NCI-H510A (cell line): ENCODE measurements around the gene BCR.
A peak's percentile ranks its signal among the peaks of the same experiment; 100 is the strongest.

Source experiments
- DNase-seq: peaks from one replicate; lab custom pipeline; 2025; lab: John Stamatoyannopoulos, UW

Gene BCR

GRCh38 chr22:23200898-23201297 is 20.6 kb downstream of the BCR start:
- no peak for DNase-seq

DNA sequence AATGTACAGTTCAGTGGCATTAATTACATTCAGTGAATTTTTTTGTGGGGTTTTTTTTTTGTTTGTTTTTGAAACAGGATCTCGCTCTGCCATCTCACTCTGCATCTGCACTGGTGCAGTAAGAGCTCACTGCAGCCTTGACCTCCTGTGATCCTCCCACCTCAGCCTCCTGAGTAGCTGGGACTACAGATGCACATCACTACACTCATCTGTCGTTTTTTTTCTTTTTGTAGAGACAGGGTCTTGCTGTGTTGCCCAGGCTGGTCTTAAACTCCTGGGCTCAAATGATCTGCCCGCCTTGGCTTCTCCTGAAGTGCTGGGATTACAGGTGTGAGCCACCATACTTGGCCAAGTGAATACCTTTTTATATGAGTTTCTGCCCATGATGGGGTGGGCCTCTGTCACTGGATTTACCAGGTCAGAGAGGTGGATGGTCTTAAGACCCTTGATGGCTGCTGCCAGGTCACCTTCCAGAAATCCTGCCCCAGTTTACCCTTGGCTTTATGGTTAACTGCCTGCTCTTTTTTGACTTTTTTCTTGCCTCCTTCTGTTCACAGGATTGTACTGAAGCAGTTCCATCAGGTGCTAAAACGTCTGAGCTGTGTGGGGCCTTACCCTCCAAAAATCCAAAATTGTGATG is 22.6 kb downstream of the BCR start:
- DNase-seq, result no peak

GRCh38 chr22:23203452-23204124 is 23.3 kb downstream of the BCR start:
- no peak for DNase-seq

GRCh38 chr22:23204125-23204488 is 23.8 kb downstream of the BCR start:
- DNase-seq, result no peak

- DNase-seq, result no peak
Observed at GRCh38 chr22:23204541-23205157, 24.3 kb downstream of the BCR start.

DNA sequence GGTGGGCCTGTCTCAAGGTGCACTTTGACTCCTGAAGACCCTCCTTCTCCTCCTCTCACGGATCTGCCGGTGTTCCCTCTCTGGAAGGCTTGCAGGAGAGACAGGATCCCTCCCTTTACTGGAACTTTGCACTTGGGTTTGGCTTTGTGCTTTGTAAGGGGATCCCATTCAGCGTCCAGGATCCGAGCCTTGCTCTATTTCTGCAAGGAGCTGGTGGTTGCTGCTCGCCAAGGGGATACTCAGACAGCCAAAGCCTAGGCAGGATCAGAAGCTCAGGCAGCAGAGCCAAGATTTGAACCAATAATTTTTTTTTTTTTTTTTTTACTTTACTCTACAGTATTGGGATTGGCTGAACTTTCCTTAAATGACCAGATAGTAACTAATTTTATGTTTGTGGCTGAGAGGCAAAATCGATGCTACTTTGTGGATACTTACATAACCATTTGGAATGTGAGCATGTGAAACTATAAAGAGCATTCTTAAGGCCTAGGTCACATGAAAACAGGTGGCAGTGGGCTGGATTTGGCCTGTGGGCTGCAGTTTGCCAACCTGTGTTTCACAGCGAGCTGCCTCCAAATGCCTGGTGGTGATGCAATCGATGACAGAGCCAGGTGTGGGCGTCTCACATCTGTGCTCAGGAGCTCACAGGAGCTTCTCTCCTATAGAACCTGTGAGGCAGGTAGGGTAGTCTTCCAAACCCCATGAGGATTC is 25.2 kb downstream of the BCR start:
- no peak for DNase-seq

DNA sequence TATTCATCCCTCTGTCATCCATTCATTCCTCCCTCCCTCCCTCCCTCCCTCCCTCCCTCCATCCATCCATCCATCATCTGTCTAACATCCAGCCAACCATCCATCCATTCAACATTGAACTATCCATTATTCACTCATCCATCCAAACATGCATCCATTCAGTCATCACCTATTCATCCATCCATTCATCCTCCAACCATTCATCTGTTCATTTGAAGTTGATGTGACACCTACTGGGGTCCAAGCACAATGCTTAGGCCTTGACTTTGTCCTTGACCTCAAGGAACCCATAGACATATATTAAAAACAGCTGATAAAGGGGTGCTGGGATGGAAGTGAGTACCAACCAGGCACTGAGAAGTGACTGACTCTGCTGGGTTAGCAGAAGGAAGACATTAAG is 26.6 kb downstream of the BCR start:
- no peak for DNase-seq

DNA sequence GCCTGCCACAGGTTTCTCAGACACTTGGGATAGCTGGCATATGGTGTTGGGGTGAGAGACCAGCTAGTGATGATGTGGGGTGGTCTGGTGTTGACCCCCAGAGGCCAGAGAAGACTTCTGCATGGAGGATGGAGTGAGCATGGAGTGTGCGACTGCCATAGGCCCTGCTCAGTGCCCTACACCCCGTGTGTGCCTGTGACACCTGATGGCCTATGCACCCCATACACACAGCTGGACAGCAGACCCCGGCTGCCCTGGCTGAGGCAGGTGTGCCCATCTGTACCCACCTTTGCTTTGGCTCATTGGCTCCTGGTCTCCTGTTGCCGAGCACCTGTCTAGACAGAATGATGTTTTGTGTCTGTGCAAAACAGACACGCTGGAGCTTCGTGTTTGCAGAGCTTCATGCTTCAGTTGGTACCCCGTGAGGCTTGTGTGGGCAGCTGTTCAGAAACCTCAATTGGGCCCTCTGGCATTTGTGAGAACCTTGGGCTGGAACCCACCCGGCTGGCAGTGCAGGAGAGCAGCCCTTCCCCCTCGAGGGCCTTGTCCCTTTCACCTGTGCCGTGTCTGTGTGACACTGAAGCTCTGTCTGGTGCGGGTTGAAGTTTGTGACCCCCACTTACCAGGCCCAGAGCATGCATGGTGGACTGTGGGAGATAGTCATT is 27.6 kb downstream of the BCR start:
- DNase-seq, result peak; percentile 77

- DNase-seq, result no peak
Observed at GRCh38 chr22:23210428-23211170, 30.3 kb downstream of the BCR start.

- DNase-seq, result no peak
Observed at GRCh38 chr22:23211622-23212021, 31.3 kb downstream of the BCR start.

- peak; percentile 73 for DNase-seq
Observed at GRCh38 chr22:23212061-23213021, 32.0 kb downstream of the BCR start.

DNA sequence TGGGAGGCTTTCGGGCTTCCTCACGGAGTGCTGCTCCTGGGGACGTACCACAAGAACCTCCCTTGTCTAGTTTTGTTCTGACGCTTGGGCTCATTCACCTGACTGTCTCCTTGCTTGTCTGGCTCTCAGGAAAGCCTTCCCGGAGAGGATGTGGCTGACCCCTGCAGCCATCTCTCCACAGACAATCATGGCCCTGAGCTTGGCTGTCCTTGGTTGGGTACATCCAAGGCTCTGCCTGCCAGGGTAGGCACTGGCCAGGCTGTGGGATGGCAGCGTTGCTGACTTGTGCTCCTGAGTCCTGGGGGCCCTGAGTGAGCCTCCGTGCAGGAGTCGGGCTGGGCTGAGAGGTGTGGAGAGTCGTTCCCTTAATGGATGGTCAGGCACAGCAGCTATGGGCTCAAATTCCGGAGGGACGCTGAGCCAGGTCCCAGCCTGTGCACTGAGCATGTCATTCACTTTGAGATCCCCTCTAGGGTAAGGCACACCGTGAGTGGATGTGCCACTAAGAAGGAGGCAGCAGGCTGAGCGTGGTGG is 32.8 kb downstream of the BCR start:
- DNase-seq, result no peak

DNA sequence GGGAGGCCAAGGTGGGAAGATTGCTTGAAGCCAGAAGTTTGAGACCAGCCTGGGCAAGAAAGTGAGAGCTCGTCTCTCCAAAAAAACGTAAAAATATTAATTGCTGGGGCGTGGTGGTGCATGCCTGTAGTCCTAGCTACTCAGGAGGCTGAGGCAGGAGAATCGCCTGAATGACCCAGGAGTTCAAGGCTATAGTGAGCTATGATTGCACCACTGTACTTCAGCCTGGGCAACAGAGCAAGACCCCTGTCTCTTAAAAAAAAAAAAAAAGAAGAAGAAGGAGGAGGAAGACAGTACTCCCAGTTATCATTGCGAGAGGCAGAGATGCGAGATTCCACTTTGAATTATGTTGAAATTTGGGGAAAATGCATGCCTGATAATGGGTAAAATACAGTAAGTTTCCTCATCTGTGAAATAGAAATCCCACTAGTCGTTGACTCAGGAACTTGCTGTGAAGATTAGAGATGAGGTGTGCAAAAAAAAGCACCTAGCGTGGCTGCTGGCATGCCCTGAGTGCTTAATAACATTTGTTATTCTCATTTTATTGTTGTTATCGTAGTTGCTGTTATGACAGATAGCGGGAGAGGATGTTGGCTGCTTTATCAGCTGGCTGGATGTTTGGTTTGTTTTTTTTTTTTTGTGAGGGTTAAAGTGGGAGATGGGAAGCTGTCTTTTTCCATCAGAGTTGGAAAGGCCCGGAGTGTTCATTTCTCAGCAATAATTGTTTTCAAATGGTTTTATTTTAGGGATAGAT is 33.4 kb downstream of the BCR start:
- DNase-seq, result no peak

DNA sequence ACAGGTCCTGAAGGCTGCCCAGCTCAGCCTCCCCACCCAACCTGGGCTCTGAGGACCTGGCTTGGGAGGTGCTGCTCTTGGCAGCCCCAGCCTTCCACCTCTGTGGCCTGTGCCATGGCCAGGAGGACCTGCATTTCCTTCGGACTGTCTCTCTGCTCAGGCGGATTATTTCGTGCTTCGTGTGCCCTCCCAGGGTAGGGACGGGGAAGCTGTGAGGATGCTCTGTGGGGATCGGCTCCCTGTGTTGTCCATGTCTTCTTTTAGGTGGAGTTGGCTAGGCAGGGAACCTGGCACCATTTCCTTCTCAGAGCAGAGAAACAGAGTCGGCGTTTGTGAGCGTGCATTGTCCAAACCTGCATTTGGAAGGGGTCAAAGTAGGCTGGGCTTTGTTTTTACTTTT is 34.1 kb downstream of the BCR start:
- no peak for DNase-seq

DNA sequence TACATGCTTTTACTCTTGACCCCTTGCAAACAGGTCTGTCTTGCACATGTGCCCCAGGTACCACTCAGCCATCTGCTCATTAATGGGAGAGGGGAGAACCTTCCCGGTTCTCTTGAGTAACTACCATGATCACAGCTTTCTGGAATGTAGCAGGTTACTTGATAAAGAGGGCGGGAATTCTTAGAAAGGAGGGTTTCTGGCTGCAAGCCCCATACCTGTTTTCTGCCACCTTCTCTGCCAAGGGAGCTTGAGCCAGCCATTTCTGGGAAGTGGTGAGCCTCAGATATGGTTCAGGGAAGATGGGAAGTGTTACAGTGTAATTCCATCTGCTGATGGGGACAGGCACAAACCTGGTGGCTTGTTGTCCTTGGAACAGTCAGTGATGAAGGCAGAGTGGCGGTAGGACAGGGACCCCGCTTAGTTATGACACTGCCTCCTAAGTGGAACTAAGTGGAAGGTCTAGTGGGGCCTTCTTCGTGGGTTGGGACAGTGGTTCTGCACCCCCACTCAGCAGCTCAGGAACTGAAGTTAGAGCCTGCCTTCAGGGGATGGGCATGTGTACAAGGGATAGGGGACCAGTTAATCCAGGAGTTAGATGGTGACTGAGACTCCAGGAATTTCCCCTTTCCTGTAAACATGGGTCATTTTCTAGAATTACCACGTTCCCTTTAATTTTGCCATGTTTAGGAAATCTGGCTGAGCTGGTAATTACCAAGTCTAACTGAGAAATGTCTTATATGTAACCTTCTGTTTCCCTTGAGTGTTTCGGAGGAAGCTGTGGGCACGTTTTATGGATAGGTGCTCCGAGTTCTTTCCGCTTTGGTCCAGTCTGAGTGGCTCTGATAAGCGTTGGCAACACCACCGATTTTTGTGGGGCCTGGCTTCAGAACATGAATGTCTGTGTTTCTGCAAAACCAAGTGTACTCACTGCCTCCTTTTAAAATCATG is 35.3 kb downstream of the BCR start:
- no peak for DNase-seq

DNA sequence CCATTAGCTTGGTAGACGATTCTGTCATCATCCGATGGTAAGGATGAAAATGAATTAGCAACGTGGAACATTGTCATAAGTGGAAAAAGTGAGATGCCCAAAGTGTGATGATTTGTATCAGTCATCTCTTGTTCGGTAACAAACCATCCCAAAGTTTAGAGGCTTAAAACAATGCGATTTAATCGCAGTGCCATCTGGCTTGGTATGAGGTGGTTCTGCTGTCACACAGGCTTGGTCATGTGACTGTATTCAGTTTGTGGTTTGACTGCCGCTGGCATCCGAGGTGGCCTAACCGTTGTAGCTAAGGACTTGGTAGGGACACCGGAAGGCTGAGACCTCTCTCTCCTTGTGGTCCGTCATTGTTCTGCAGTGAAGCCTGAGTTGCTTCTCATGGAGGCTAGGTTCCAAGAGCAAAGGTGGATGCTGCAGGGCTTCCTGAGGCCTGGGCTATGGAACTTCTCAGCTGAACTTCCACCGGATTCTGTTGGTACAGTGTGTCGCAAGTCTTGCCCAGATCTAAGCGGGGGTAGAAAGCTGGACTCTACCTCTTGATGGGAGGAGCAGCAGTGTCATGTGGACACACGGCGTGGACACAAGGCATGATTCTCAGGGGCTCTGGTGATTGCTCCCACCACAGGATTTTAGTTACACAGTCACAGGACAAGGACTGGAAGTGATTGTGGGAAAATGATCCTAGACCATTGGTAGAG is 36.3 kb downstream of the BCR start:
- no peak for DNase-seq

DNA sequence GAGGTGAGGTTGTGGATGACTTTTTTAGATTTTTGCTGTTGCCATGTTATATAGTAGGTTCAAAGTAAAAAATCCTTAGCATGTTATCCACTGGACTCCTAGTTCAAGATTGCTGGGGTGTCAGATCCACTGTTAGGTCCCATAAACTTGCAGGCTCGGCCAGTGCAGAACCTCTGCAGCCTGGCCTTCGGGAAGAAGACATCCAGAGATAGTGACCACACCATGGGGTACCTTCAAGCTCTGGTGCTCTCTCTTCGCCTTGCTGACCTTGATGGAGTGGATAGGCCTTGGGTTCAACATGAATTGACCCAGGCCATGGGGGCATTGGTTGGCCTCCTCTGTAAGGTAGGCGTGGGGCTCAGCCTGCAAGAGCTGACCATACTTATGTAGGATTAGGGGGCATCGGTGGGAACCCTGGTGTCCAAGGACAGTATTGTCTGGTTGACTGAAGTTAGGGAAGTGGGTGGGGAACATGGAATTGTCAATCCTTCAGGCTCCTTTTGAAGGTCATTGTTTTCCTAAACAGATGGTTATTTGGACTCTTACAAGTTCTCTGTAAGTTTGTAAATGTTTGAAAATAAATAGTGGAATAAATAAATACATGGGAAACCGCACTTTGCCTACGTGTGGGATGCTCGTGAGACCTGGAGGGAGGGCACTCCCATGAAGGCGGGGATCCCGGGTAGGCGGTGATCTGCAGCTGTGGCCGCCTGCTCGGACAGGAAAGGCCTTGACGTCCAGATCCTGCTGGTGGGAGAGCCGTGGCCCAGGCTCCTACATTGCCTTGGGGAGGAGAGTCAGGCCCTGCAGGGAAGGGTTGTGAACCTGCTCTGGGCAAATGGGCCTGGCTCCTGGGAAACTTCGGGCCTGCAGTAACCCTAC is 37.1 kb downstream of the BCR start:
- no peak for DNase-seq
